ENCODE measurements around the gene SAMSN1. TPM values are rescaled to one million over a fixed set of nuclear protein-coding genes. Genes with fewer than 3 reads are reported as not detected.
"Not testable (repeated sequence)": the region's sequence is repeated elsewhere in the genome, so short reads cannot be mapped to it uniquely, and the experiment has no call there.

The SAMSN1 gene
- total RNA-seq, 1 experiment from 2014 or later = not detected

DNA sequence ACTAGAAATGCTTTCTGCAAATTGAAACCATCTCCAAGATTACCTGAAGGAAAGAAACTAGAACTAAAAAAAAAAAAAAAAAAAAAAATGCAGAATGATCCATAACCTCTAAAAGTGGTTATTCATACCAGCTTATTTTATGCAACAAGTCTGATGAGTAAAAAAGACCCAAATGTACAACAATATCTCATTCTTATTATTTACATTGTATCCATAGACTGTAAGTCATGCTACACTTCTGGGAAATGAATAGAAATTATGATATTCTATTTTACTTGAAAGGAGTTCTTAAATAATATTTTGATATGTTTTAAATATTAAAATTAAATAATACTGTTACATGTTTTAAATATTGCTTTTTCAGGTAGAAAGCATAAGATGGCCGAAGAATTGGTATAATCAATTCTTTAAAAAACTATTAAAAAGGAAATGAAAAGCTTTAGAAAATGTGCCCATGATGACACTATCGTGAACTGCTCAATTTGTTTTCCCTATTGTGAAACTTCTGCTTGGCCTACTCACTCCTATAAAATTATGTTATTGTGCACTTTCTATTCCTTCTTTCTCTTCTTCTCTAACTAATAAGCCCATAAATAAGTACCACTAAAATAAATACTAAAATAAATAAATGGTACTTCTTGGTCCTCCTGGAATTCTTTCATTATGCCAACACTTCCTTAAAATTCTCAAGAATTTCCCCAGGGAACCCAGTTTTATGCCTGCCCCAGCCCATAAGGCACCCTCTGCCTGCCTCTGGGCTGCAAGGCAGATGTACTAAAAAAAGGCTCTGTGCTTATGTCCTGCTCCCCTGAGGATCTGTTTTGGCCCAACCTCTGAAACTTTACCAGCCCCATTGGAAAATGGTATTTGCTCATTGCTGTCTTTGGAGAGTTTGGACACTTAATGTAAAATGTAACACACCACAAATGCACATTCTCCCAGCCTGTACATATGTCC, 18.1 kb downstream of the SAMSN1 start:
- no peak for DNase-seq (ENCODE audit: low read depth)

DNA sequence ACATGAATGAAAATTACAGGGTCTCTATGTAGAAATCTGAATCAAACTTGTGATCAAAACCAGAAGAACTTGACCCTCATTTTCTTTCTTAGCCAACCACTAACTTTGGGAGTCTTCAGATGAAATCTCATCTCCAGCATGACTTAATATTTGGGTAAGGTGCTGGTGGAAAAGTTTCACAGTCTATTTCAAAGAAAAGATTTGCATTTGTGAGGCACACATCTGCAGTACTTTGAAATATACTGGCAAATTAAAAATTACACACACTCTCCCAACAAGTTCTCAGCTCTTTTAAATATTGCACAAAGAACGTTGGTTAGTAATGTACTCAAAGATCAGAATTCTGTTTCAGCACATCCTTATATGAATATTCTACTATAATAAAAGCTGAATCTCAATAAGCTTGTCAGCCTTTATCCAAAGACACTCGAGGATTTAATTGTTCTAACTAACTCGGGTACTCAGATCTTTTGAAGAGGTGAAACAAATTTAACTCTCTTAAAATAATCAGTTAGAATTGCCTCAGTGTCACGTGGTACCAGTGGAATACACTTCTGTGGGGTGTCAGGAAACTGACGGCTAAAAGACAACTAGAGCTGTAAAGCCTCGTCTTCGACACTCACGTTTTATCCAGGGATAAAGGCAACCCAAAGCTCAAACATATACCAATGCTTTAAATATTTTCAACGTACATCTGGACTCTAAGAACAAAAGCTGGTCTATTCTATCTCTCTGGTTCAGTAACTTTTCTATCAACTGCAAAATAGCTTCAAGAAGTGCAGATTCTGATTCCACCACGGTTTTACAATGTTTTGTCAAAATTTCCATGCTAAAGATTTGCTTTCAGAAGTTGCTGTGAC, 19.0 kb downstream of the SAMSN1 start:
- DNase-seq (ENCODE audit: low read depth) = no peak

DNA sequence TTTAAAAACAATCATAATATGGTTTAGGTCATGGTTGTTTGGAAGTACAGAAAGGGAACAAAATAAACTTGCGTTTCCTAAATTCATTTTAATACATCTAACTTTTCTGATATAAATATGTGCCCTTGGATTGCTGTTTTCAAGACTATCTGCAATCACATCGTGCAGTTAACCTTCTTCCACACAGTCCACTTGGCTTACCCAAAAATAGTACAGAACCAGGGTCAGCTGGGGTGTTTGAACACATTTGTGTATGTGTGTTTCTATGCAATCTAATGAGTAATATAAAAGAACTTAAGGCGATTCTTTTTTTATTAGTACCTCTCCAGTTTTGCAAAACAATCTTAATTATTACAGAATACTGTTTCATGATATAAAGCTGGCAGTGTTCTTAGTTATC, 19.9 kb downstream of the SAMSN1 start:
- no peak for DNase-seq (ENCODE audit: low read depth)

DNA sequence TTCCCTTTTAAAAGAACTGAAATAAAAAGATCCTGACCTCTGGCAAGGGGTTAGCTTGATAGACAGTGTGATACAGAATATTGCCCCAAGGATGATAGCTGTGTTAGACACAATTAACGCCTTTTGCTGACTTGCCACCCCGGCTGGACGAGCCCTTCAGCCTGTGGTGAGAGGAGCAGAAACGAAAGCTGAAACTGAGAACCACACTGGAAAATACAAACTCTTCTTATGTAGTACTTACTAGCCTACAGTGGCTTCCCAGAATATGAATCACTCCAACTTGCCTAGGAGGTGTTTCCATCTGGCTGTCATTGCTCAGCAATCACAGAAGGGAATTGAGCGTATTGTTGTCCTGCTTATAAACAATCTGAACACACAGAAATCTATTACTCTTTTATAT, 22.9 kb downstream of the SAMSN1 start:
- peak; percentile 7 for DNase-seq (ENCODE audit: low read depth)

DNA sequence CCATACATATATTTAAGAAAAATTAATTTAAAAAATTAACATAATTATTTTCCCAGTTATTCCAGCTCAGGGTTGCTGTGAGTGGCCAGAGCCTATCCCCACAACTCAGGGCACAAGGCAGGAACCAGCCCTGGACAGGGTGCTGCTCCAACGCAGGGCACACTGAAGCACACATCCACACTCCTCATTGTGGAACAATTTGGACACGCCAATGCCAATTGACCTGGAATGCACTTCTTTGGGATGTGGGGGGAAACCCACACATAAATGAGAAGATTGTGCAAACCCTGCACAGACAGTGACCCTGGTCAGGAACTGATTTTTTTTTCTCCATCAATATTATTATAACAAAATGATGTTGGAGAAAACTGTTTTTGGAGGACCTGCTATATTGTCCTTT, 23.4 kb downstream of the SAMSN1 start:
- no peak for DNase-seq (ENCODE audit: low read depth)

DNA sequence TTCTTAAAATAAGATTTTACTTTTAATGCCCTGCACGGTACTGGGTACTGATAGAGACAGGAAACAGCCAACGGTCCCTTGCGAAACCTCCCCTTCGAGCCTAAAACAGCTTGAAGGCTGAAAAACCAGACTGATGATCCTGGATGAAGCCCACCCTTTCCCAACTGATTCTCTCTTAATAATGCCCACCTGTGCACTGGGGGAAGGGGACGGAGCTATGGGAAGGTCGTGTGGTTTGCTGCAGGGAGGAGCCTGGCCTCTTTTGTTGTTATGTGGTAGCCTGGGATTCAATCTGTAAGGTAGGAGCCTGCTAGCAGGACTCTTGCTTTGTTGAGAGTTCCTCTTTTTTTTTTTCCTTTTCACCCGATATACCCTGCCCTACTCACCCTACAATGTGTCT, 25.6 kb downstream of the SAMSN1 start:
- DNase-seq (ENCODE audit: low read depth) = no peak

DNA sequence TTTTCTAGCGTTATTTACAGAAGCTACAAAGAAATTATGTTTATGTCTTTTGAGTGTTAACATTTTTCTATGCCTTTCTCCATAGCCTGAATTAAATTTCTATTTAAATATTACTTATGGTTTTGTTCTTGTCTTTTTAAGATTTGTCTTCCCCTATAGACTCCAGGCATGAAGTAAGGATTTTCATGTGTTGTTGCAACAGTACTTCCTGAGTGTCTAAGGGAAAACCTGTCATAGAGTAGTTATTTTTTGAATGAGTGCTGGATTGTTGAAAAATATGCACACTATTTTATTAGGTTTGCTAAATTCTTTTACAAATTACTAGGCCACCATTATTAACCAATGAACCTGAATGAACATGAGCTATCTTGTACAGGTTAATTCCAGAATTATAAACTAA, 27.1 kb downstream of the SAMSN1 start:
- DNase-seq (ENCODE audit: low read depth) = no peak

DNA sequence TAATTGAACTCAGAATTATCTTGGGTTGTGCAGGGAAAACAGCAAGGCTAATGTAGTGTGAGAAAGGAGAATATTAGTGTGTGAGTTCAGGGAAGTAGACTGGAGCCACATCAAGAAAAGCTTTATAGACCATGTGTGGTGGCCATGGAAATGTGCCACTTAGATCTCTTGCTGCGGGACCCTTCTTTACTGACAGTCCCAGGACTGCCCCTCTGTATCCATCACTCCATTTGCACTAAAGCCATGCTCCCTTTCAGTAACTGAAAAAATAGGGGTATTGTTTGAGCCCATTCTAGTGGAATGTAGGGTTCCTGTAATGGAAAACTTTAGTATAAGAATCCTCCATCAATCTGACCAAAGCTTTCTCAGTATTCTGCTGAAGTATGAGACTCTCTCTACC, 32.3 kb downstream of the SAMSN1 start:
- DNase-seq (ENCODE audit: low read depth) = no peak

DNA sequence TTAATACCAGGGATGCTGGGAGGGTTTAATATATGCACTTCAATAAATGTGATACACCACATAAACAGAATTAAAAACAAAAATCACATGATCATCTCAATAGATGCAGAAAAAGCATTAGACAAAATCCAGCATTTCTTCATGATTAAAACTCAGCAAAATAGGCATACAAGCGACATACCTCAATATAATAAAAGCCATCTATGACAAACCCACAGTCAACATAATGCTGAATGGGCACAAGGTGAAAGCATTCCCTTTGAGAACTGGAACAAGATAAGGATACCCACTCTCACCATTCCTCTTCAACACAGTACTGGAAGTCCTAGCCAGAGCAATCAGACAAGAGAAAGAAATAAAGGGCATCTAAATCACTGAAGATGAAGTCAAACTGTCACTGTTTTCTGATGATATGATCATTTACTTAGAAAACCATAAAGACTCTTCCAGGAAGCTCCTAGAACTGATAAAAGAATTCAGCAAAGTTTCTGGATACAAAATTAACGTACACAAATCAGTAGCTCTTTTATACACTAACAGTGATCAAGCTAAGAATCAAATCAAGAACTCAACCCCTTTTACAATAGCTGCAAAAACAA, 39.2 kb downstream of the SAMSN1 start:
- DNase-seq (ENCODE audit: low read depth) = not testable (repeated sequence)

DNA sequence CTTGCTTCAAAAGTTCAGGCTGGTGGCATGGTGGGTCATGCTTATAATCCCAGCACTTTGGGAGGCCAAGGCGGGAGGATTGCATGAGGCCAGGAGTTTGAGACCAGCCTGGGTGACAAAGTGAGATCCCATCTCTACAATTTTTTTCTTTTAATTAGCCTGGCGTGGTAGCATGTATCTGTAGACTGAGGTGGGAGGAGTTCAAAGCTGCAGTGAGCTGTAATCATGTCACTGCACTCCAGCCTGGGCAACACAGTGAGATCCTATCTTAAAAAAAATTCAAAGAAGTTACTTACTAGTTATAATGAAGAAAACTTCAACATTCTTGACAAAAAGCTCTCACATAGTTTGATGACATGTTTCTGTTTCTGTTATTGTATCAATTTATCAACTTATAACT, 45.2 kb downstream of the SAMSN1 start:
- DNase-seq (ENCODE audit: low read depth) = no peak

DNA sequence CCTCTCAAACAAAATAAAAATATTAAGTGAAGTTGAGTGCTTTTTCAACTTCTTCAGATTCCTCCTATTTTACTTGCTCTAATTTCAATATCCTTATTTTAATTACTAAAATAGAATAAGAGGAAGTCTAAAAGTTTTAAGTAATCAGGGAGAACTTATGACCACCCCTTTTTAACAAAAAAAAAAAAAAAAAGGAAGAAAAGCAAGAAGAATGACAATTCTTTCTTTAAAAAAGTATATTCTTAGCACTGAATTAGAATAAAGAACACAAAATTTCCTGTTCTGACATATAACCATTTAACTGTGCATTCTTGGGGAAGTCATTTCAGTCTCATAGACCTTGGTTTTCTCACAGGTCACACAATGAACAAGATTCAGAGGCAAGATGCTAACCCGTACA, 46.8 kb downstream of the SAMSN1 start:
- no peak for DNase-seq (ENCODE audit: low read depth)

DNA sequence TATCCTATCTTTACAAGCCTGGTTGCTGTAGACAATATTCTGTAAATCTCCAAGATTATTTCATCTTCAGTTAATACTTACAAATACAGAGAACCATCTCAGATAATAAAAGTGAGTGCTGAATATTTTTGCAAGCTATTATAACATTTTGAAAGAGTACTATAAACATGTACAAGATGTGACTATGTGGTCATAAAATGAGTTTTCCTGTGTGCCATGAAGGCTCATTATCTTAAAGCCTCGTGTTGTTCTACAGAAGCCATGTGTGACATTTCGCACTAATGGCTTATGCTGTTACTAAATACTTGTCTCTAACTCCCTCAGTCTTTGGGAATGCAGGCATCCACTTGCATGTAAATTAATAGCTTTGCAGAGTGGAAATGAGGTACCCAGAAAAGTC, 48.3 kb downstream of the SAMSN1 start:
- no peak for DNase-seq (ENCODE audit: low read depth)

DNA sequence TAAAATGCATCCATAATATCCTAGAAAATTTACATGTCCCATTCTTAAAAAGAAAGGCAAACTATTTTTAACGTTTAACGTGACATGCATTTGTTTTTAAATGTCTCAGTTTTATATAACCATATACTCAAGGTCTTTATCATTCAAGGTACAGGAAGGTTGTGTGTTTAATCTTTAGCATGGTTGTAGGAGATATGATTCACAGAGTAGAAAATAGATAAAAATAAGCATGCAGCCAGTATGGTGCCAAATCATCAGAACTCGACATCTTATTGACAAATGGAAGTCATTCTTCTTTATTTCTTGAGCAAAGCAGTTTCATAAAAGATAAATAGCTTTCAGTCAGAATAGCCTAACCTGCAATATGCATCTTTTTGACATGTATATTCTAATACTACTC, 51.0 kb downstream of the SAMSN1 start:
- no peak for DNase-seq (ENCODE audit: low read depth)

DNA sequence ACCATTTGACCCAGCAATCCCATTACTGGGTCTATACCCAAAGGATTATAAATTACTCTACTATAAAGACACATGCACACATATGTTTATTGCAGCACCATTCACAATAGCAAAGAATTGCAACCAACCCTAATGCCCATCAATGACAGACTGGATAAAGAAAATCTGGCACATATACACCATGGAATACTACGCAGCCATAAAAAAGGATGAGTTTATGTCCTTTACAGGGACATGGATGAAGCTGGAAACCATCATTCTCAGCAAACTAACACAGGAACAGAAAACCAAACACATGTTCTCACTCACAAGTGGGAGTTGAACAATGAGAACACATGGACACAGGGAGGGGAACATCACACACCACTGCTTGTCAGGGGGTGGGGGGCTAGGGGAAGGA, 51.9 kb downstream of the SAMSN1 start:
- DNase-seq (ENCODE audit: low read depth) = not testable (repeated sequence)

DNA sequence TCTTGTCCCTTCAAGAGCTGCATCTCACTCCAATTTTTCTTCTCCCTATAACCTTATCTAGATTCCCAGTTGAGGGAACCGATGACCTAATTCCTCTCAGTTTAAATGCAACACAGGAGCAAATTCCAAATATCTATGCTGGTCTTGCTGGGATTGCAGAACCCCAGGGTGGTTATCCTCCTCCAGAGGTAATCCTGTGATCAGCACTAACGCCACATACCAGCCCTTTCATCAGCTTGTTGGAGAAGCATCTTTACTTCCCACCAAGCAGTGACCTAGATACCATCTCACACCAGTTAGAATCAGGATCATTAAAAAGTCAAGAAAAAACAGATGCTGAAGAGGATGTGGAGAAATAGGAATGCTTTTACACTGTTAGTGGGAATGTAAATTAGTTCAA, 52.4 kb downstream of the SAMSN1 start:
- DNase-seq (ENCODE audit: low read depth) = no peak

DNA sequence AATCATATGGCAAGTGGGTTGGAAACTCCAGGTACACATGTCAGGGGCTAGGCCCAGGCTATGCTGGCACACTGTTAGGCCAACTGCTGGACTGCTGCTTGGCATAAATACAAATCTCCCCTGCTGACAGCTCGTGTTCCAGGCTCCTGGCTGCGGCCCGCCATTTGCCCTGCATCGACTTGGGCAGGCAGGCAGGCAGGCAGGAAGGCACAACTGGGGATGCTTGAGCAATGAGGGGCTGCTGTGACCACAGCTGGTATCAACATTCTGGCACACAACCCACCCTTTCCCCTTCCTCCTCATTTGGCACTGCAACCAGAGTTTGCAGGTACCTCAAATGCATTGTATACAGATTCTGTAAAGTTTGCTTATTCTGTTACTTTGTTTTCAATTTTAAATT, 53.2 kb downstream of the SAMSN1 start:
- no peak for DNase-seq (ENCODE audit: low read depth)

DNA sequence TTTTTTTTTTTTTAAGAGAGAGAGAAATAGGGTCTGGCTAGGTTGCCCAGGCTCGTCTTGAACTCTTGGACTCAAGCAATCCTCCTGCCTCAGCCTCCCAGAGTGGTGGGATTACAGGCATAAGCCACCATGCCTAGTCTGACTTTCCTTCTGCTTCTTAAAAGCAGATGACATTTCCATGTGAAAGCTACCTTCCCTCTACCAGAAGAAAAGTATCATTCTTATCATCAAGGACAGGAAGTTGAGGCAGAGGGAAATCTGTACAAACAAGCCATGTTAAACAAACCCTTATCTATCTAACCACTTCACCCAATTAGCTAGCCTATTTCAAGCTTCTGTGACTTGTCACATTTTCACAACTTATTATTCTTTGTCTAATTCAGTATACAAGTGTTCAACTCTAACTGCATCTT, 54.8 kb downstream of the SAMSN1 start:
- no peak for DNase-seq (ENCODE audit: low read depth)

DNA sequence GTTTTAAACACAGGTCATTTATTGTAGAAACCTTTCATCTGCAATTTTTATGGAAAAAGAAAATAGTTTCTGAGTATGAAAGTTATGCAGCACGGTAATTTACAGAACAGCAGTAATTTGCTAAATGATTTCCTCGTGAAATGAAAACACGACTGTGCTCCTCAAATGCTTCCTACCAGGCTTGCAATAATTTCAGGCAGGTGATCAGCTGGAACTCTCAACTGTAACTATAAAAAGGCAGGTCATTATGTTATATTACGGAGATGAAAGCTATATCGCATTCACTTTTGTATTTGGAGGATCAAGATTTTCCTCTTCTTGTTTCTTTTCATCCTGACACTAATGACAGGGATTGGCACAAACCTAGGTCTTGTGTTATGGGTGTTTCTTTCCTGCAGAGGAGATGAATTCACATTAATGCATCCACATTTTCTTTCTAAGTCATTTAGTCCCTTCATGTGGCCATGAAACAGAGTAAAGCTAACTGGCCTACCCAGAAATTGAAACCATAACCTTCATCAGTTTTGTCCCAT, 57.4 kb downstream of the SAMSN1 start:
- no peak for DNase-seq (ENCODE audit: low read depth)

DNA sequence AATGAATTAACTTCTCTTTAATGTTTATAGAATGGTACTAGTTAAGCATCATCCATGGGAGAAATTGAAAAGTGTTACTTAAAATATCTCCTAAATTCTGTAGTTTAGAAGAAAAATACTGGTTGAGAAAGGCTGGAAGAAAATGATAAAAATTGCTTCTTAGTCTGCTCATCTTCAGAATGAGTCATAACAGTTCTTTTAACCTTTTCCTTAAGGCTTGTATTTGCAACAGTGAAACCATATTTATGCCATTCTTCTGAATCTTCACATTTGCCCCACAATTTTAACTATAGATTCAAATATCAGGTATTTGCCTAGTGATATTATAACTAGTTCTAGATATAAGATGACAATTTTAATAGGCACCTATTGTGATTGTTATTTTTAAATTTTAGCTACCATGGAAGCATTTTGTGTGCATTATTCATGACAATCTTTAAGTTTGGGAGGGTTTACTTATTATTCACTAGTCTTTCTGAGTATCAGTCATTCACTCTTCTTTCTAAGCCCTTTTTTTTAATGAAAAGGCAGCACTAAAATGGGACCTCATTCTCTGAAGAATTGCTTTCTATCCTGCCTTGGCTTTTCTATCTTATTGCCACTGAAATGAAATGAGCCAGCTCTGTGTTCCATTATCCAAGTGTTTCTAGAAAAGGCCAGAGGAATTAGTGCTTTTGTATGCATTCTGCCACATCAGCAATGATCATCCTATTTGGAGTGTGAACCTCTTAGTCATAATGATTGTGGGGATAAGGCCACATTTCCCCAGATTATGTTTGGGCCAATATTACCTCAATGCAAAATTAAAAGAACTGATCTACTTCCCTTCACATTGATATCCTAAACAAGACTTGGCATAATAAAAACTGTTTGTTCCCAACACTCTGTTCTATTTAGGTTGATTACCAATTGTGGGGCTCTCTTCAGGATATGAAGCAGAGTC, 58.4 kb downstream of the SAMSN1 start:
- DNase-seq (ENCODE audit: low read depth) = no peak

DNA sequence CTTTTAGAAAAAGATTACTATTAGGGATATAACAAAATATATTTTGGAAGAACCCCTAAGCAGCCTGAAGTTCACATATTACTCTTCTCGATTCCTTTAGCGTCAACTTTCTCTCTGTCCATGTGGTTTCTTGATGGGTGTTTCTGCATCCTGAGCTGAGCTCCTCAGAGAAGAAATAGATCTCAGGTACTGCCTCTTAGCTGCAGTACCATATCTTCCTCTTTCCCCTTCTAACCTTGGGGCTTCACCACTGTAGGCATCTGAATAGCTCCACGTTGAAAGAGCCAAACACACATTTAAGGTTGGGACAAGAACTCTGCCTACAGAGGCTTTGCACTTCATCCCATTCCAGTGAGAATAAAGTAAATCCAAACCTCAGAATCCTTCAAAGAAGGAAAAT, 59.2 kb downstream of the SAMSN1 start:
- DNase-seq (ENCODE audit: low read depth) = no peak

Measured in M059J (cell line).